HEK293 (cell line): ENCODE results near the gene DOCK4.

ENCODE experiments used
- CTCF ChIA-PET: fragments of 350-600 bp; formaldehyde crosslinking; extraction: SDS; loops from one replicate; lab custom pipeline; 2021; ENCODE audit warnings: antibody characterized with exemption; lab: Yijun Ruan, JAX
- POLR2A ChIA-PET: fragments of 300-600 bp; formaldehyde crosslinking; extraction: SDS; loops from one replicate; lab custom pipeline; 2020; ENCODE audit warnings: antibody characterized with exemption, inconsistent platforms; lab: Yijun Ruan, JAX
- H3K27ac ChIP-seq: fragments of 200-500 bp; sonication (Bioruptor generic); 2 replicates; pipeline ENCODE4 v1.5.1; 2014; ENCODE audit warnings: low read depth, low read length, control low read depth, inconsistent platforms; ENCODE audit errors: extremely low read depth
- H3K36me3 ChIP-seq, 2 experiments: fragments of 200-500 bp in 1 of 2; sonication (Bioruptor generic) in 1 of 2; 1 replicate in 1 of 2; 2 replicates in 1 of 2; pipeline ENCODE4 v1.5.1; 2014 to 2017; ENCODE audit warnings: inconsistent platforms in 2 of 2, low read length in 2 of 2; ENCODE audit not compliant: control insufficient read depth in 2 of 2, insufficient read depth in 1 of 2
- H3K4me1 ChIP-seq: fragments of 200-500 bp; sonication (Bioruptor generic); 2 replicates; pipeline ENCODE4 v1.5.1; 2014; ENCODE audit warnings: mild to moderate bottlenecking, low read length, inconsistent platforms; ENCODE audit not compliant: control insufficient read depth, insufficient read depth
- H3K4me3 ChIP-seq: 2 replicates; pipeline ENCODE4 v1.5.1; 2011; ENCODE audit warnings: low read depth, mild to moderate bottlenecking, control low read depth, low read length, moderate library complexity
- H3K9me3 ChIP-seq: fragments of 200-500 bp; sonication (Bioruptor generic); 2 replicates; pipeline ENCODE4 v1.5.1; 2014; ENCODE audit warnings: low read depth, low read length, inconsistent platforms; ENCODE audit not compliant: control insufficient read depth, insufficient read depth
- BCL11A ChIP-seq: fragments of 450-650 bp; formaldehyde crosslinking; IDR thresholded peaks from 2 replicates; pipeline ENCODE4 v1.5.1; 2016; ENCODE audit warnings: low read depth, missing biosample characterization, missing genetic modification characterization
- GLIS1 ChIP-seq: fragments of 450-650 bp; formaldehyde crosslinking; IDR thresholded peaks from 2 replicates; pipeline ENCODE4 v1.5.1; 2016; ENCODE audit warnings: missing biosample characterization, missing genetic modification characterization
- KLF1 ChIP-seq: fragments of 450-650 bp; formaldehyde crosslinking; IDR thresholded peaks from 2 replicates; pipeline ENCODE4 v1.5.1; 2016; ENCODE audit warnings: missing biosample characterization, missing genetic modification characterization
- RBAK ChIP-seq: fragments of 450-650 bp; formaldehyde crosslinking; IDR thresholded peaks from 2 replicates; pipeline ENCODE4 v1.5.1; 2016; ENCODE audit warnings: missing biosample characterization, missing genetic modification characterization
- SETDB1 ChIP-seq: IDR thresholded peaks from one replicate; pipeline ENCODE4 v1.6.1; 2017; ENCODE audit warnings: mild to moderate bottlenecking, low read length, moderate library complexity, mixed read lengths; ENCODE audit not compliant: insufficient read length
- SP7 ChIP-seq: fragments of 450-650 bp; formaldehyde crosslinking; IDR thresholded peaks from 2 replicates; pipeline ENCODE4 v1.5.1; 2016; ENCODE audit warnings: missing biosample characterization, missing genetic modification characterization
- TRIM28 ChIP-seq: IDR thresholded peaks from 2 replicates; pipeline ENCODE4 v1.6.1; 2011; ENCODE audit warnings: low read length, control low read depth, borderline replicate concordance
- ZNF211 ChIP-seq: fragments of 450-650 bp; formaldehyde crosslinking; IDR thresholded peaks from 2 replicates; pipeline ENCODE4 v1.5.1; 2016; ENCODE audit warnings: low read depth, missing biosample characterization, missing genetic modification characterization
- ZNF266 ChIP-seq: fragments of 450-650 bp; formaldehyde crosslinking; IDR thresholded peaks from 2 replicates; pipeline ENCODE4 v1.5.1; 2016; ENCODE audit warnings: missing biosample characterization, missing genetic modification characterization, low read depth
- ZNF324 ChIP-seq: fragments of 450-650 bp; formaldehyde crosslinking; IDR thresholded peaks from 2 replicates; pipeline ENCODE4 v1.5.1; 2016; ENCODE audit warnings: missing biosample characterization, missing genetic modification characterization
- ZNF843 ChIP-seq: fragments of 450-650 bp; formaldehyde crosslinking; IDR thresholded peaks from 2 replicates; pipeline ENCODE4 v1.5.1; 2016; ENCODE audit warnings: missing biosample characterization, missing genetic modification characterization
- ZSCAN5A ChIP-seq: fragments of 450-650 bp; formaldehyde crosslinking; IDR thresholded peaks from 2 replicates; pipeline ENCODE4 v1.5.1; 2016; ENCODE audit warnings: missing biosample characterization, missing genetic modification characterization
- TF ChIP-seq, protein P1 (sequence below): fragments of 450-650 bp; formaldehyde crosslinking; IDR thresholded peaks from 2 replicates; pipeline ENCODE4 v1.5.0; 2017; ENCODE audit warnings: missing biosample characterization, missing genetic modification characterization, borderline replicate concordance
- TF ChIP-seq, protein P2 (sequence below): fragments of 450-650 bp; IDR thresholded peaks from 2 replicates; pipeline ENCODE4 v1.5.1; 2018; ENCODE audit warnings: missing biosample characterization, mild to moderate bottlenecking, missing genetic modification characterization
- TF ChIP-seq, protein P3 (sequence below): fragments of 450-650 bp; formaldehyde crosslinking; IDR thresholded peaks from 2 replicates; pipeline ENCODE4 v1.5.1; 2016; ENCODE audit warnings: missing biosample characterization, missing genetic modification characterization

The DOCK4 gene

GRCh38 chr7:111789048-111789320 lies 417.2 kb downstream of the DOCK4 start:
- no peaks in the 10 kb centered on the region for H3K4me1 ChIP-seq
- CTCF ChIA-PET: interaction anchor here (0.9 kb wide), 1 partner anchor 26 kb away, joined by 3 read pairs; no protein-coding TSS in a partner anchor
- POLR2A ChIA-PET: no interaction called here
- no peaks in the 10 kb centered on the region for H3K9me3 ChIP-seq
- no peak overlapping the region for H3K27ac ChIP-seq
- H3K4me3 ChIP-seq: no peak overlapping the region
- TF ChIP-seq SP7 (tag by site-specific recombination): no peak
- no peaks in the 10 kb centered on the region for H3K36me3 ChIP-seq

GRCh38 chr7:111788286-111789047 lies 417.7 kb downstream of the DOCK4 start:
- ChIA-PET CTCF (interaction anchor here (0.9 kb wide), 1 partner anchor 26 kb away, joined by 3 read pairs; no protein-coding TSS in a partner anchor), POLR2A (no interaction called here)
- Histone ChIP-seq H3K4me3 (no peak overlapping the region), H3K4me1 (no peaks in the 10 kb centered on the region), H3K9me3 (no peaks in the 10 kb centered on the region), H3K27ac (no peak overlapping the region), H3K36me3 (no peaks in the 10 kb centered on the region)
- TF ChIP-seq KLF1 (no peak), GLIS1 (tag by site-specific recombination) (no peak), SETDB1 (no peak), ZNF211 (tag by site-specific recombination) (no peak), ZNF266 (tag by site-specific recombination) (no peak), BCL11A (tag by site-specific recombination) (no peak), ZSCAN5A (tag by site-specific recombination) (no peak), TRIM28 (no peak), ZNF843 (tag by site-specific recombination) (no peak), RBAK (tag by site-specific recombination) (no peak), ZNF324 (no peak)
- TF ChIP-seq, protein P1, sequence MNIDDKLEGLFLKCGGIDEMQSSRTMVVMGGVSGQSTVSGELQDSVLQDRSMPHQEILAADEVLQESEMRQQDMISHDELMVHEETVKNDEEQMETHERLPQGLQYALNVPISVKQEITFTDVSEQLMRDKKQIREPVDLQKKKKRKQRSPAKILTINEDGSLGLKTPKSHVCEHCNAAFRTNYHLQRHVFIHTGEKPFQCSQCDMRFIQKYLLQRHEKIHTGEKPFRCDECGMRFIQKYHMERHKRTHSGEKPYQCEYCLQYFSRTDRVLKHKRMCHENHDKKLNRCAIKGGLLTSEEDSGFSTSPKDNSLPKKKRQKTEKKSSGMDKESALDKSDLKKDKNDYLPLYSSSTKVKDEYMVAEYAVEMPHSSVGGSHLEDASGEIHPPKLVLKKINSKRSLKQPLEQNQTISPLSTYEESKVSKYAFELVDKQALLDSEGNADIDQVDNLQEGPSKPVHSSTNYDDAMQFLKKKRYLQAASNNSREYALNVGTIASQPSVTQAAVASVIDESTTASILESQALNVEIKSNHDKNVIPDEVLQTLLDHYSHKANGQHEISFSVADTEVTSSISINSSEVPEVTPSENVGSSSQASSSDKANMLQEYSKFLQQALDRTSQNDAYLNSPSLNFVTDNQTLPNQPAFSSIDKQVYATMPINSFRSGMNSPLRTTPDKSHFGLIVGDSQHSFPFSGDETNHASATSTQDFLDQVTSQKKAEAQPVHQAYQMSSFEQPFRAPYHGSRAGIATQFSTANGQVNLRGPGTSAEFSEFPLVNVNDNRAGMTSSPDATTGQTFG (tag by site-specific recombination): no peak

- no peaks in the 10 kb centered on the region for H3K36me3 ChIP-seq
- no peaks in the 10 kb centered on the region for H3K9me3 ChIP-seq
- no peak overlapping the region for H3K27ac ChIP-seq
- H3K4me1 ChIP-seq: no peaks in the 10 kb centered on the region
- H3K4me3 ChIP-seq: no peak overlapping the region
- TF ChIP-seq, protein P2, sequence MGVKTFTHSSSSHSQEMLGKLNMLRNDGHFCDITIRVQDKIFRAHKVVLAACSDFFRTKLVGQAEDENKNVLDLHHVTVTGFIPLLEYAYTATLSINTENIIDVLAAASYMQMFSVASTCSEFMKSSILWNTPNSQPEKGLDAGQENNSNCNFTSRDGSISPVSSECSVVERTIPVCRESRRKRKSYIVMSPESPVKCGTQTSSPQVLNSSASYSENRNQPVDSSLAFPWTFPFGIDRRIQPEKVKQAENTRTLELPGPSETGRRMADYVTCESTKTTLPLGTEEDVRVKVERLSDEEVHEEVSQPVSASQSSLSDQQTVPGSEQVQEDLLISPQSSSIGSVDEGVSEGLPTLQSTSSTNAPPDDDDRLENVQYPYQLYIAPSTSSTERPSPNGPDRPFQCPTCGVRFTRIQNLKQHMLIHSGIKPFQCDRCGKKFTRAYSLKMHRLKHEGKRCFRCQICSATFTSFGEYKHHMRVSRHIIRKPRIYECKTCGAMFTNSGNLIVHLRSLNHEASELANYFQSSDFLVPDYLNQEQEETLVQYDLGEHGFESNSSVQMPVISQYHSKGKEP (tag by site-specific recombination): no peak
- TF ChIP-seq, protein P3, sequence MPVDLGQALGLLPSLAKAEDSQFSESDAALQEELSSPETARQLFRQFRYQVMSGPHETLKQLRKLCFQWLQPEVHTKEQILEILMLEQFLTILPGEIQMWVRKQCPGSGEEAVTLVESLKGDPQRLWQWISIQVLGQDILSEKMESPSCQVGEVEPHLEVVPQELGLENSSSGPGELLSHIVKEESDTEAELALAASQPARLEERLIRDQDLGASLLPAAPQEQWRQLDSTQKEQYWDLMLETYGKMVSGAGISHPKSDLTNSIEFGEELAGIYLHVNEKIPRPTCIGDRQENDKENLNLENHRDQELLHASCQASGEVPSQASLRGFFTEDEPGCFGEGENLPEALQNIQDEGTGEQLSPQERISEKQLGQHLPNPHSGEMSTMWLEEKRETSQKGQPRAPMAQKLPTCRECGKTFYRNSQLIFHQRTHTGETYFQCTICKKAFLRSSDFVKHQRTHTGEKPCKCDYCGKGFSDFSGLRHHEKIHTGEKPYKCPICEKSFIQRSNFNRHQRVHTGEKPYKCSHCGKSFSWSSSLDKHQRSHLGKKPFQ (tag by site-specific recombination): no peak
- ChIA-PET POLR2A (no interaction called here), CTCF (no interaction called here)
These were observed 418.5 kb downstream of the DOCK4 start for GRCh38 chr7:111787741-111788140.
